NCI-H69 (cell line): Measurements from ENCODE around the gene EFNB1.

ENCODE experiments used
- DNase-seq: peaks from one replicate; lab custom pipeline; 2025; lab: John Stamatoyannopoulos, UW

EFNB1 gene

GRCh38 chrX:68843992-68844391 is 15.2 kb downstream of the EFNB1 start:
- peak; percentile 57 for DNase-seq

GRCh38 chrX:68844581-68844980 is 15.8 kb downstream of the EFNB1 start:
- DNase-seq: peak; percentile 89

DNA sequence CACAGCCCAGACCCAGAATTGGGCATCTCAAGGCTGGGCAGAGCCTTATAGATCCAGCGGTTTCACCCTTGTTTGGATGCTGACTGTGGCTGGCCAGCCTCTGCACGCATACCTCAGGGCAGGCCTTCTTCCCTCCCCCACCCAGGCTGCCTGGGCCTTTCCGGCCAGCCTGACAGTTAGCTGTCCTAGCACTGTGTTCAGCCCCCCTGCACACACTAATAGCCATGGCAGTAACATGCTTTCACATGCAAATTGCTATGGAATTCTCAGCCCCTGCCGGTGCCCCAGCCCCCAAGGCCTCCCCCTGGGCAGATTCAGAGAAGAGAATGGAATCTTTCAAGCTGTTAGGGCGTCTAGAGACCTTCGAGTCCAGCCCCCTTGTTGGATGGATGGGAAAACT is 17.7 kb downstream of the EFNB1 start:
- DNase-seq: no peak

- DNase-seq: no peak
Observed at GRCh38 chrX:68847172-68847571, 18.4 kb downstream of the EFNB1 start.

DNA sequence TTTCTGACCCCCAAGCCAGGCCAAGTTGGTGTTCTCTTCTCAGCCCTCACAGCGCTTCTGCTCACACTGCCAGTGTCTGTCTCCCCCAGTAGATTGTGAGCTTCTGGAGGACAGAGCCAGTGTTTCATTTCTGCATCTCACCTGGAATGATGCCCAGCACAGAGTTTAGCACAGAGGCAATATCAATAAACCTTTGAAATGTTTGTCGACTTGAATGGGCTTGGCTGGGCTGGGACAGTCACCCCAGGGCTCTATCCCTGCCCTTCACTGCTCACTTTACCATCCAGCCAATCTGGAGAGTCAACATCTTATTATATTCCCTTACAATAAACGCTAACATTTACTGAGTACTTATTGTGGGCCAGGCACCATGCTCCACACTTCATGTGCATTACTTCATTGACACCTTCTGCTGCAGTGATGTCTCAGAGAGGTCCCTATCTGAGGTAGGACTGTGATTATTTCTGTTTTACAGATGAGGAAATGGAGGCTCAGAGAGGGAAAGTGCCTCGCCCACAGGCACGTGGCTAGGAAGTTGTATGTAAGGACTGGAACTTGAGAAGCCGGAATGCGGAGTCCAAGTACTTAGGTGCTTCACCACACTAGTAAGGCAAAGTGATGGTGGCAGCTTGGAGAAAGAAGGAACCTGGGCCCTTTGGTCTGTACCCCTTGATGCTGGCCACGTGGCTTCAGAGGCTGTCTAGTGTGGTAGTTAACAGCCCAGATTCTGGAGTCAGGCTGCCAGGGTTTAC is 19.5 kb downstream of the EFNB1 start:
- no peak for DNase-seq

- DNase-seq: no peak
Observed at GRCh38 chrX:68851082-68851481, 22.3 kb downstream of the EFNB1 start.

GRCh38 chrX:68852046-68852445 is 23.2 kb downstream of the EFNB1 start:
- DNase-seq: no peak

GRCh38 chrX:68853665-68854251 is 24.9 kb downstream of the EFNB1 start:
- DNase-seq: no peak

- peak; percentile 10 for DNase-seq
Observed at GRCh38 chrX:68865300-68865699, 36.5 kb downstream of the EFNB1 start.

- DNase-seq: no peak
Observed at GRCh38 chrX:68865926-68866325, 37.1 kb downstream of the EFNB1 start.

- peak; percentile 68 for DNase-seq
Observed at GRCh38 chrX:68867458-68868112, 38.8 kb downstream of the EFNB1 start.

DNA sequence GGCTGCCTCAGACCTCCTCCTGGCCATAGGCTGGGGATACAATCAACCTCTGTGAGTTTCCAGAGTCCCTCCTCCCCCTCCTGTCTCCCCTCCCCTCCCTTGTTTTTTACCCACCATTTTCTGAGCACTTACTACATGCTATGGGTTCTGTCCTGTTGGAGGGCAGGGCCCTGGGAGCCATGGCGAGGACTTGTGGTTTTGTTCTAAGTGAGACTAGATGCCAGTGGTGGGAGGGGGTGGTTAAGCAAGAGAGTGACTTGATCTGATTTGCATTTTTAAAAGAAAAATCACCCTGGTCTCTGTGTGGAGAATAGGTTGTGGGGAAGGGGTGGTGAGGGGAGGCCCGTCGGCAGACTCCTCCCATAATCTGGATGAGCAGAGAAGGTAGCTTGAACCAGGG is 39.5 kb downstream of the EFNB1 start:
- no peak for DNase-seq

DNA sequence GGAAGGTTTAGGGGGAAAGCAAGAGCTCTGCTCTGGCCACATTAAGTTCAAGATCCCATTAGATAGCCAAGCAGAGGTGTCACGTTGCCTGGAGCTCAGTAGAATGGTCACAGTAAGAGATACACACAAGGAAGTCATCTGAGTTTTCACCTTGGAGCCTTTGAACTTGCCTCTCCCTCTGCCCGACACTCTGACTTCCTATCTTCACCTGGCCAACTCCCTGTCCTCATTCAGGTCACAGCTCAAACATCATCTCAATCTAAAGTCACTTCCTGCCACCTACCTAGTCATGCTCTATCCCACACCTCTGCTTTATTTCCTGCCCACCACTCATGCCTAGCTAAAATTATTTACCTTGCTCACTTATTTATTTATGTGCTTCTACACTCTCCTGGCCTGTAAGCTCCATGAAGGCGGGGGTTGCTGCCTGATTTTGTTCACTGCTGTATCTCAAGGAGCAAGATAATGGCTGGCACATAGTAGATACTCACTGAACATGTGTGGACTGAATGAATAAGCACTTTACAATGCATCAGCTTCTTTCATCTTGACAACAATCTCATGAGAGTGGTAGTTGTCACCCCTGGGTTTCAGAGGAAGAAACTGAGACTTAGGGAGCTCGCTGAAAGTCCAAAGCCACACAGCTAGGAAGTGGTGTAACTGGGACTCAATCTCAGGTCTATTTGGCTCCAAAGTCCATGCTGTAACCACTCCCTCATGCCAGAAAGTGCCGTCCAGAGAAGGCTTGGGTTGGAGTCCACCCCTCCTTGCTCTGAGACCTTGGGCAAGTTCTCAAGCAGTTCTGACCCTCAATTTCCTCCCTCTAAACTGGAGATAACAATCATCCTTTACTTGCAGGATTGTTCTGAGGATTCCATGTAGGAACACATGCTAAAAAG is 40.3 kb downstream of the EFNB1 start:
- DNase-seq: no peak

- DNase-seq: peak; percentile 24
Observed at GRCh38 chrX:68870357-68870756, 41.5 kb downstream of the EFNB1 start.

- DNase-seq: no peak
Observed at GRCh38 chrX:68872171-68872570, 43.4 kb downstream of the EFNB1 start.

DNA sequence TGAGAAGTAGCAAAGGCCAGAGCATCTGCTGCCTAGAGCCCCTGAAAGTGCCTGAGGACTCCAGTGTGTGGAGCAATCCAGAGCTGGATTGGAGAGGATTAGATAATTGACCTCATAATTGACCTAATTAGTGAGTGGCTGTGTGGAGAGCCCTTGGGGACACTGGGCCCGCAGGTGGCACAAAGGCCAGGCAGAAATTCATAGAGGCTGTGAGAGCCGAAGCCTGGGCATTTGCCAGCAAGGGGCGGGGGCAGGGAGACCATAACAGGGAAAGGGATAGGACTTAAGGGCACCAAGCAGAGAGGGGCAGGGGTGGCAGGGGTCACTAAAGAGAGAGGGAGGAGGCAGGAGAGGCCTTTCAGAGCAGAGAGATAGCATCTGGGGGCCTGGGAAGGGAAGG is 45.3 kb downstream of the EFNB1 start:
- DNase-seq: no peak

DNA sequence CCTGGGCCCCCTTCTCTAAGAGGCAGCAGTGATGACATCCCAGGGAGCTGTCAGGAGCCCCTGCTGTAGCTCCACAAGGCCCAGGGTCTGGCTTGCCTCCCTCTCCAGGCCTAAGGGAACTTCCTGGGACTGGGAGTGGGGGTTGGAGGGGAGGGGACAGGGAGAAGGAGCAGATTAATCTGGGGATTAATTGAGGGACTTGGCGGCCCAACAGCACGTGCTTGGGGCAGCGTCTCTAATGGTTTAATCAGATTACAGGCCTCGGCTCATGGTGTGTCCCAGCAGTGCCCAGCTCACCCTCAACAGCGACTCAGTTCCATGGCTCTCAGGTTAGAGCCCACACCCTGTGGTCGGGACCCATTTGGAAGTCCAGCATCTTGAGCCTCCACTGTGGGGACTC is 47.9 kb downstream of the EFNB1 start:
- no peak for DNase-seq

DNA sequence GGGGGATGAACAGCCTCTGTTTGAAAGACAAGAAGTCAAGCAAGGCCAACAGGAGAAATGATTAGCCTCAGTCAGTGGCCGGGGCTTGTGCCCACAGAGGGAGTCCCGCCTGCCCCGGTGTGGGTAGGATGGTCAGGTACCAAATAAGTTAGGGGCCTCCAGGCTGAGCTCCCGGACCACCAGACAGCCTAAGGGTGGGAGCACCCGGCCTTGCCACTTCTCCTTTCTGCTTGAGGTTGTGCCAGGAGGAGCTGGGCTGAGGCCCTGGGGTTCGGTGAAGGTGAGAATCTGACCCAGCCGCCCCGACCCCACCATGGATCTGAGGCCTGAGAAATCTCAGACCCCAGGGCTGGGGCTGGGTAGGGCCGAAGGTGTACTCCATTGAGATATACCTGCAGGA is 48.8 kb downstream of the EFNB1 start:
- DNase-seq: no peak

- DNase-seq: peak; percentile 95
Observed at GRCh38 chrX:68878977-68879645, 50.3 kb downstream of the EFNB1 start.

DNA sequence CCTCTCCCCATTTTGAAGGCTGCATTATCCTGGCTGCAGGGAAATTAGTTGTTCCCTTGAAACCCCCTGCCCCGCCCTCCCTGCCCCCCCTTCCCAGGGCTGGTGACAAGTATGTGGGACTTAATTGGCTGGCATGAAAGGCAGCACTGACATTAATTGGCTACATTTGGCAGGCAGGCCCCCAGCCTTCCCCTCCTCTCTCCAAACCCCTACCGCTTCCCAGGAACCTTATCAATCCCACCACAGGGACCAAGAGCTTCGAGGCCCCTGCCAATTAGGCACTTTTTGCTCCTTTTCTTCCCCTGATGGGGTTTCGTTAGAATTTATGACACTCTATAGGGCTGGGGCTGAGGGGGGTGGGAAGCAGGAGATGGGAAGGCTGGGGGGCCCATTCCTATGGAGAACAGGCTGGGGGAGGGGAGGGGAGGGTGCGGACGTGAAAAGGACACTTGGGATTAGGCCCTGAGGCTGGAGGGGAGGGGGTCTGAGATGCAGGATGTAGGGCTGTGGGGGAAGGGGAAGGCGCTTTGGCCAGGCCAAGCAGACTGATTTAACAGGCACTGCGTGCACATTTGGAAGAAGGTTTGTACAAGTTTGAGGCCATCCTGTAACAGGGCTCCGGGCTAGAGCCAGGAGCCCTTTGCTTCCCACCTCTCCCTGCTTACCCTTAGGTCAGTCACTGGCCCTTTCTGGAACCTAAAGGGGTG is 52.2 kb downstream of the EFNB1 start:
- DNase-seq: peak; percentile 82

- no peak for DNase-seq
Observed at GRCh38 chrX:68881911-68882310, 53.1 kb downstream of the EFNB1 start.
